ENCODE results near the gene RPS3A.

DNA sequence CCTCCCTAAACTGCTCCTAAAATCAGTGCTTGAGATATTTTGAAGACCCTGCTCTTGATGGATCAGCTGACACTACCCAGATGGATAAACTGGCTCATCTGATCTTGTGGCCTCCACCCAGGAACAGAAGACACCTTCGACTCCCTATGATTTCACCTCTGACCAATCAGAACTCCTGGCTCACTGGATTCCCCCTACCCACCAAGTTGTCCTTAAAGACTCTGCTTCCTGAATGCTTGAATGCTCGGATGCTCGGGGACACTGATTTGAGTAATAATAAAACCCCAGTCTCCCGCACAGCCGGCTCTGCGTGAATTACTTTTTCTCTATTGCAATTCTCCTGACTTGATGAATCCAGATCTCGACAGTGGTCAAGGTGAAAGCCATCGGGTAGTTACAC lies 12.0 kb upstream of the RPS3A start:
- TF ChIP-seq CTCF (IDR thresholded peaks at IDR 0.05; ENCODE audit: insufficient read depth, low read length) (no peak), POLR2AphosphoS5 (IDR thresholded peaks at IDR 0.05; ENCODE audit: low read depth) (no peak), GABPA (IDR thresholded peaks at IDR 0.05; ENCODE audit: low read depth) (no peak), REST (IDR thresholded peaks at IDR 0.05; ENCODE audit: insufficient replicate concordance, low read depth) (no peak), SPI1 (IDR thresholded peaks at IDR 0.05; ENCODE audit: borderline replicate concordance, low read depth) (no peak)

All from HL-60 (cell line).